ENCODE measurements around the gene ATP8B4. TPM values are rescaled to one million over a fixed set of nuclear protein-coding genes. Genes with fewer than 3 reads are reported as not detected.
A peak's percentile ranks its signal among the peaks of the same experiment; 100 is the strongest.

Gene ATP8B4
- total and polyA plus RNA-seq, 12 donors = 0.39 to 5.3 (median 1.6) TPM

GRCh38 chr15:50138391-50138790 is 19.4 kb upstream of the ATP8B4 start:
- H3K27me3 ChIP-seq = no peaks in the 10 kb centered on the region
- H3K36me3 ChIP-seq = no peaks in the 10 kb centered on the region
- H3K4me3 ChIP-seq = no peak overlapping the region
- H3K4me1 ChIP-seq = peaks cover 0 to 25% (median 0%) of the 10 kb centered on the region in 9 donors
- DNase-seq (no peak), ATAC-seq (no peak)
- intact Hi-C loops (cut with DNase I) = no loop called here
- no peaks in the 10 kb centered on the region for H3K9me3 ChIP-seq
- TF ChIP-seq, protein P1, sequence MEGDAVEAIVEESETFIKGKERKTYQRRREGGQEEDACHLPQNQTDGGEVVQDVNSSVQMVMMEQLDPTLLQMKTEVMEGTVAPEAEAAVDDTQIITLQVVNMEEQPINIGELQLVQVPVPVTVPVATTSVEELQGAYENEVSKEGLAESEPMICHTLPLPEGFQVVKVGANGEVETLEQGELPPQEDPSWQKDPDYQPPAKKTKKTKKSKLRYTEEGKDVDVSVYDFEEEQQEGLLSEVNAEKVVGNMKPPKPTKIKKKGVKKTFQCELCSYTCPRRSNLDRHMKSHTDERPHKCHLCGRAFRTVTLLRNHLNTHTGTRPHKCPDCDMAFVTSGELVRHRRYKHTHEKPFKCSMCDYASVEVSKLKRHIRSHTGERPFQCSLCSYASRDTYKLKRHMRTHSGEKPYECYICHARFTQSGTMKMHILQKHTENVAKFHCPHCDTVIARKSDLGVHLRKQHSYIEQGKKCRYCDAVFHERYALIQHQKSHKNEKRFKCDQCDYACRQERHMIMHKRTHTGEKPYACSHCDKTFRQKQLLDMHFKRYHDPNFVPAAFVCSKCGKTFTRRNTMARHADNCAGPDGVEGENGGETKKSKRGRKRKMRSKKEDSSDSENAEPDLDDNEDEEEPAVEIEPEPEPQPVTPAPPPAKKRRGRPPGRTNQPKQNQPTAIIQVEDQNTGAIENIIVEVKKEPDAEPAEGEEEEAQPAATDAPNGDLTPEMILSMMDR (IDR thresholded peaks at IDR 0.05) = no peak
- no peak overlapping the region for H3K27ac ChIP-seq

DNA sequence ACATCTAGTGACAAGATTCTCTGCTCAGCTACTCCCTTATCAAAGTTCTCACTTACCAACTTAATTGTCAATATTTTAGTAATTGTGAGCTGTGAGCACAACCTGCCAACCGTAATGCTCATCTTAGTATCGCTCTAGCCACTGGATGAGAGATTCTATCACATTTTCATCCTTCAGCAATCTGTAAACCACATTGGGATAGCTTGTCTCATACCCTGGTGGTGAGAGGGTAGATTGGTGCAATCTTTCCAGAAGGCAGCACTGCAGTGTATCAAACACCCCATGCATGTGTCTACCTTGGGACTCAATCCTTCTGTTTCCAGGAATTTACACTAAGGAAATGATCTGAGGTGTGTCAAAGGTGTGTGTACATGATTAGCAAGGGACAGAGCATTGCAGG is 18.9 kb upstream of the ATP8B4 start:
- no peaks in the 10 kb centered on the region for H3K27me3 ChIP-seq
- 89 to 90% methylated on average over 2 of the region's 2 CpGs for WGBS, 2 donors
- intact Hi-C loops (cut with DNase I) = no loop called here
- TF ChIP-seq, protein P1 (IDR thresholded peaks at IDR 0.05) = no peak
- no peak overlapping the region for H3K27ac ChIP-seq
- H3K4me1 ChIP-seq = peaks cover 0 to 25% (median 0%) of the 10 kb centered on the region in 9 donors
- ATAC-seq (no peak), DNase-seq (no peak)
- no peaks in the 10 kb centered on the region for H3K36me3 ChIP-seq
- H3K4me3 ChIP-seq = no peak overlapping the region
- no peaks in the 10 kb centered on the region for H3K9me3 ChIP-seq

DNA sequence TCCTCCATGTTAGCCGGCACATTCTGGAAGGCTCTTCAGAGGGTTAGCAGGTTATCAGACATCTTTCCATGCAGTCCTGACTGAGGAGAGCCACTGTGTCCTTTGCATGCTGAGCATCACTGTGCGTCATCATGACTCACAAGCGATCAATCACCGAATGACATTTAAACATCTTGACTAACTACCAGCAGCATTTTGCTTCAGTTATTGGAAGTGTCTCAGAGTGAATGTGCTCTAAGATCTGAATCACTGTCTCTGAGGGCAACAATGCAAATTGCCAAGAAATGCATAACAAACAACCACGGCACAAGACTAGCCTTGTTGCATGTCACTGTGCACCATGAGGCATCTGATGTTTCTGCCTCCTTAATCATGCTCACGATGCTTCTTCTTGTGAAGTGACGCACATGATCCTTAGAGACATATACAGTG is 18.3 kb upstream of the ATP8B4 start:
- no peak for ATAC-seq
- WGBS, 2 donors = 83 to 89% methylated on average over 7 of the region's 7 CpGs
- Histone ChIP-seq H3K36me3 (no peaks in the 10 kb centered on the region), H3K4me3 (no peak overlapping the region), H3K27ac (no peak overlapping the region), H3K9me3 (peaks cover 0 to 5% (median 0%) of the 10 kb centered on the region in 11 donors), H3K27me3 (no peaks in the 10 kb centered on the region), H3K4me1 (peaks cover 0 to 25% (median 0%) of the 10 kb centered on the region in 9 donors)
- no peak for DNase-seq
- TF ChIP-seq, protein P1 (IDR thresholded peaks at IDR 0.05) = no peak
- intact Hi-C loops (cut with DNase I) = no loop called here

GRCh38 chr15:50135031-50135551 is 16.1 kb upstream of the ATP8B4 start:
- Histone ChIP-seq H3K27ac (peak overlapping the region in 4 of 10 donors; percentile 5 to 81 (median 17)), H3K27me3 (no peaks in the 10 kb centered on the region), H3K36me3 (no peaks in the 10 kb centered on the region), H3K4me3 (no peak overlapping the region), H3K9me3 (peaks cover 0 to 5% (median 0%) of the 10 kb centered on the region in 11 donors), H3K4me1 (peaks cover 0 to 25% (median 0%) of the 10 kb centered on the region in 9 donors)
- TF ChIP-seq, protein P1 (IDR thresholded peaks at IDR 0.05) = no peak
- DNase-seq (no peak), ATAC-seq (no peak)
- intact Hi-C loops (cut with DNase I) = no loop called here
- WGBS, 2 donors = 87 to 88% methylated on average over 5 of the region's 5 CpGs
